A549 (cell line): ENCODE data around the gene CLDN6.

Experiments used
- CTCF ChIP-seq: fragments of >200 bp; sonication (Bioruptor Twin); formaldehyde crosslinking; IDR thresholded peaks from 3 replicates; pipeline ENCODE4 v1.5.1; 2016
- EP300 ChIP-seq, 2 experiments: fragments of >200 bp; sonication (Bioruptor Twin); formaldehyde crosslinking; IDR thresholded peaks; 2 replicates in 1 of 2; 3 replicates in 1 of 2; pipeline ENCODE4 v1.6.1; 2016 to 2017
- ESRRA ChIP-seq: fragments of 150-350 bp; IDR thresholded peaks from 2 replicates; pipeline ENCODE4 v1.6.1; 2014; ENCODE audit warnings: mild to moderate bottlenecking, low read length, borderline replicate concordance
- POLR2A ChIP-seq: IDR thresholded peaks from 2 replicates; pipeline ENCODE4 v1.6.1; 2012; ENCODE audit warnings: mild to moderate bottlenecking, low read length
- SMC3 ChIP-seq: fragments of >200 bp; sonication (Bioruptor Twin); formaldehyde crosslinking; IDR thresholded peaks from 3 replicates; pipeline ENCODE4 v1.6.1; 2018; ENCODE audit warnings: inconsistent platforms
- ZFP36 ChIP-seq: fragments of 450-650 bp; IDR thresholded peaks from 2 replicates; pipeline ENCODE4 v1.6.1; 2014; ENCODE audit warnings: borderline replicate concordance; ENCODE audit not compliant: partially characterized antibody

GRCh38 chr16:3000540-3000939 is 17.4 kb downstream of the CLDN6 start:
- TF ChIP-seq EP300 (IDR thresholded peaks at IDR 0.05) (no peak), ESRRA (no peak), POLR2A (no peak), SMC3 (no peak), CTCF (no peak), ZFP36 (no peak)
